Iris pigment epithelial cell (primary cell): ENCODE data around the gene CD300LB.
"Not testable (repeated sequence)": the region's sequence is repeated elsewhere in the genome, so short reads cannot be mapped to it uniquely, and the experiment has no call there.

ENCODE experiments used
- DNase-seq: peaks from one replicate; pipeline ENCODE4 v3.0.0-alpha.2; 2011; ENCODE audit warnings: low read depth

CD300LB gene

DNA sequence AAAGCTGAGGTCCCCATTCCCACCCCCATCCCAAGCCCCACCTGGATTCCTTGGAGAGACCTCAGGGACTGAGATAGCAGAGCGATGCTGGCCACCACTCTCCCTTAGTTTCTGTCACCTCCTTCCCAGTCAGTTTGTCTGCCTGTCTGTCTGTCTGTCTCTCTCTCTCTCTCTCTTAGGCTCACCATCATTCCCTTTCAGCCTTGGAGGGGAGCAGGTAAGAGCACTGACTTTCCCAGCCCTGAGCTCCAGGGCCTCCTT lies 5.9 kb downstream of the CD300LB start:
- DNase-seq: no peak

DNA sequence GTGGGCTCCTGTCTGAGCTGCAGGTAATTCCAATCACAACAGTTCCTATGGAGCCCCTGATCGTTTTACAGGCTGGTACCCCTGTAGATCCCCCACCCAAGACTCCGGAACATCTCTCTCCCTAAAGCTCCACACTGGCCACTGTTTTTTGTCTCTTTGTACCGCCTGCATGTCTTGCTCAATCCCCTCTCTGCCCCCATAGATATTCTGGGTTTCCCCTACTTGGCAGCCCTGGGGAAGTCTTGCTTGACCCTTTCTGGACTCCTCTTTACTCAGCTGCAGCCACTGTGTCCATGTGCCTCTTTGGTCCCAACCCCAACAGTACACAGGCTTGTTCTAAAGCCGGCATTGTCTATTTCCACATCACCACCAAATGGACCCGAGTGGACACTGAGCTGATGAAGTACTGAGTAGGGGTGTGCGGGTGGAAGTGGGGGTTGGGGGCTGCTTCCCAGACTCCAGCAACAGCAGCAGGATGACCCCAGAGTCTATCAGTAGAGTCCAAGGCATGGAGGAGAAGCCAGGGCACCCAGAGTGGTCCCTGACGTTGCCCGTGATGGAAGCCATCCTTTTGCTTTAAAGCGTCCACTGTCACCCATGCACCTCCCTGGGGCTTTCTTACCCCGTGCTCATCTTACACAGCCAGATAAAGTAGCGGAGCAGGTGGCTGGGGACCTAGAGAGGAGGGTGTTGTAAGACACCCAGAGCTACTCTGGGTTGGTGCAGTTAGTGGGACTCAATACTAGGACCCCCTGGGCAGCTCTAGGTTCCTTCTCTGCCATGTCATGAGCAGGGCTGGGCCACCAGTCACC lies 6.4 kb downstream of the CD300LB start:
- no peak for DNase-seq

GRCh38 chr17:74523308-74523707 lies 8.0 kb downstream of the CD300LB start:
- no peak for DNase-seq

DNA sequence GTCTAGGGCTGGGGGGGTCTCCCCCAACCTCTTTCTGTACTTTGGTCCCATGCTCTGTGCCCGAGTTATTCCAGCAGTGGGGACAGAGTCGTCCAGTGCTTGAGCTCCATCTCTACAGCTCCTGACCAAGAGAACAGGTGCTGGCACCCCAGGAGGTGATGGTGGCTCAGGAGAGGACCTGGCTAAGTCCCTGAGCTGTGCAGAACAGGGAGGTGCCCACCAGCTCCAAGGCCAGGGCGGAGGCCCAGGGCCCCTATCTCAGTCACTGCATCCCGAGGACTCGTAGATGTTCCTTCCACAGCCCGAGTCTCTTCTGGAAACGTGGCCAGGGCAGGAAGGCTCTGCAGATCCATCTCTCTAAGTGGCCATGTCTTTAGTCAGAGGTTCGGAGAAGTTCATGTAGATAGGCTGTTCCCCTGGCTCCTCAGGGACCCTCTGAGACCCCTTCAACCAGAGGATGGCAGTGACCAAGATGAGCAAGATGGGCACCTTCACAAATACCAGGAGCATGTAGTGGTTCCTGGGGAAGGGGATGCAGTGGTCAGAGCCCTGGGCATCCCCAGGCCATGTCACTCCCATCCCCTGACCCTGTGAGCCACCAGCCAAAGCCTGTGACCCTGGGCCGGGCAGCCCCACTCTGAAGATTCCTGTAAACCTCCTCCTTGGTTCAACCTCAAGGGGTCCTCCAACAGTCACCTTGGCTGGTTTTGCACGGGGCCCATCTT lies 8.7 kb downstream of the CD300LB start:
- DNase-seq: no peak

GRCh38 chr17:74521701-74522201 lies 9.5 kb downstream of the CD300LB start:
- no peak for DNase-seq

- DNase-seq: no peak
Measured at GRCh38 chr17:74520790-74521480, 10.3 kb downstream of the CD300LB start.

DNA sequence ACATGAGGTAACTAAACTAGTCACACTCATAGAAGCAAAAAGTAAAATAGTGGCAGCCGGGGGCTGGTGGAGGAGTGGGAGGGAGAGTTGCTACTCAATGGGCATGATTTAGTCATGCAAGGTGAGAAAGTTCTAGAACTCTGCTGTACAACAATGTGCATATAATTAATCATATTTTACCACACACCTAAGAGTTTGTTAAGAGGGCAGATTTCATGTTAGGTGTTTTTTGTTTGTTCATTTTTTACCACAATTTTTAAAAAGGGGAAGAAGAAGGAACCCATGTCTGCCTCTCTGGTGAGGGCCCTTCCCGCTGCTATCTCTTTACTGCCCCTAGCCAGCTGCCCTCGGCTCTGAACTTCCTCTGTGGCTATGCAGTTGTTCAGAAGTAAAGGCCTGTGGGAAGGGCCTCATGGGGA lies 11.2 kb downstream of the CD300LB start:
- DNase-seq: no peak

DNA sequence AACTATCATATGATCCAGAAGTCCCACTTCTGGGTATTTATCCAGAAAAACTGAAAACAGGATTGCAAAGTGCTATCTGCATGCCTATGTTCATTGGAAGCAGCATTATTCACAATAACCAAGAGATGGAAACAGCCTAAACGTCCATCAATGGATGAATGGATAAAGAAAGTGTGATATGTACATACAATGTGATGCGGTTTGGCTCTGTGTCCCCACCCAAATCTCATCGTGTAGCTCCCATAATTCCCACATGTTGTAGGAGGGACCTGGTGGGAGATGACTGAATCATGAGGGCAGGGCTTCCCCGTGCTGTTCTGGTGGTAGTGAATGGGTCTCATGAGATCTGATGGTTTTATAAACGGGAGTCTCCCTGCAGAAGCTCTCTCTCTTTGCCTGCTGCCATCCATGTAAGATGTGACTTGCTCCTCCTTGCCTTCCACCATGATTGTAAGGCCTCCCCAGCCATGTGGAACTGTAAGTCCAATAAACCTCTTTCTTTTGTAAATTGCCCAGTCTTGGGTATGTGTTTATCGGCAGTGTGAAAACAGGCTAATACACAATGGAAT lies 12.8 kb downstream of the CD300LB start:
- DNase-seq: not testable (repeated sequence)

GRCh38 chr17:74516561-74517328 lies 14.5 kb downstream of the CD300LB start:
- DNase-seq: no peak

- DNase-seq: no peak
Measured at GRCh38 chr17:74515941-74516340, 15.3 kb downstream of the CD300LB start.

DNA sequence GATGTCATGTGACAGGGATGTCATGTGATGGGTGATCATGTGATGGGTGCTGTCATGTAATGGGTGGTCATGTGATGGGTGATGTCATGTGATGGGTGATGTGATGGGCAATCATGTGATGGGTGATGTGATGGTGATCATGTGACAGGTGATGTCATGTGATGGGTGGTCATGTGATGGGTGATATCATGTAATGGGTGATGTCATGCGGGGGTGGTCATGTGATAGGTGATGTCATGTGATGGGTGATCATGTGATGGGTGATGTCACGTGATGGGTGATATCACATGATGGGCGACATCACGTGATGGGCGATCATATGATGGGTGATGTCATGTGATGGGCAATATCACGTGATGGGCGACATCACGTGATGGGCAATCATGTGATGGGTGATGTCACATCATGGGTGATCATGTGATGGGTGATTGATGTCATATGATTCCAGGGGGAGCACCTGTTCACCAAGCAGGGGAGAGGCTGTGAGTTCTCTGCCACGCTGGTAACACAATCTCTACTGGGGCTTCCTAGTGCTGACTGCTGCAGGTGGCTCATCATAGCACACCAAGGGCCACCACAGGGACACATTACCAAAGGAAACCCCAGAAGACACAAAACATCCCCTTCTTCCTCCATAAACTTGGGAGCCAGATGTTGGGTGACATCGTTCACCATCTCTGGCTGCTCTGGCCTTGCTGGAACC lies 16.5 kb downstream of the CD300LB start:
- no peak for DNase-seq

- peak; percentile 44 for DNase-seq
Measured at GRCh38 chr17:74513987-74514631, 17.2 kb downstream of the CD300LB start.

DNA sequence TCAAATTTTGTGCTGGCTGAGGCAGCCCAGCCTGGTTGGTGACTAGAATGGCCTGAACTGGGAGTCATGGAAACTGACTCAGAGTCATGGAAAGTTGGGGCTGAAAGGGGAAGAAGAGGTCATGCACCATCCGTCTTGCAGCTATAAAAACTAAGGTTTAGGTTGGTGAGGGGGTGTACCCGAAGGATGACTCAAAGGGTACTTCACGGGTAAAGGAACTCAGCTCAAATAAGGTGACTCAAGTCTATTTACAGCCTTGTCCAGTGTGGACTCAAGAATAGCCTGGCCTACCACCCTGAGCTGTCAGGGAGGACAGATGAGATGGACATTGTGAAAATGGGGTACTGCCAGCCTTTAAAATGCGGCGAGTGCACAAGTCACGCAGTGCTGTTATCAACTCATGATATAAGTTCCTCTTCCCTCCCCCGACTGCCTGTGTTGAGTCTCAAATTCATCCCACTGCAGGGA lies 18.6 kb downstream of the CD300LB start:
- DNase-seq: no peak

GRCh38 chr17:74512036-74512435 lies 19.2 kb downstream of the CD300LB start:
- DNase-seq: no peak

DNA sequence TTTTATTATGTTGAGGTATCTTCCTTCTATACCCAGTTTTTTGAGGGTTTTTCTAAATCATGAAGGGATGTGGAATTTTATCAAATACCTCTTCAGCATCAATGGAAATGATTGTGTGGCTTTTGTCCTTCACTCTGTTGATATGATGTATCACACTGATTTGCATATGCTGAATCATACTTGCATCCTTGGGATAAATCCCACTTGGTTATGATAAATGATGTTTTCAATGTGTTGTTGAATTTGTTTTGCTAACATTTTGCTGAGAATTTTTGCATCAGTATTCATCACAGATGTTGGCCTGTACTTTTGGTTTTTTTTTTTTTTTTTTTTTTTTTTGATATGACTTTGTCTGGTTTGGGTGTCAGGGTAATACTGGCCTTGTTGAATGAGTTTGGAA lies 23.1 kb downstream of the CD300LB start:
- no peak for DNase-seq

- not testable (repeated sequence) for DNase-seq
Measured at GRCh38 chr17:74503949-74504348, 27.3 kb downstream of the CD300LB start.

GRCh38 chr17:74502861-74503260 lies 28.4 kb downstream of the CD300LB start:
- no peak for DNase-seq

GRCh38 chr17:74499992-74500391 lies 31.3 kb downstream of the CD300LB start:
- DNase-seq: no peak

DNA sequence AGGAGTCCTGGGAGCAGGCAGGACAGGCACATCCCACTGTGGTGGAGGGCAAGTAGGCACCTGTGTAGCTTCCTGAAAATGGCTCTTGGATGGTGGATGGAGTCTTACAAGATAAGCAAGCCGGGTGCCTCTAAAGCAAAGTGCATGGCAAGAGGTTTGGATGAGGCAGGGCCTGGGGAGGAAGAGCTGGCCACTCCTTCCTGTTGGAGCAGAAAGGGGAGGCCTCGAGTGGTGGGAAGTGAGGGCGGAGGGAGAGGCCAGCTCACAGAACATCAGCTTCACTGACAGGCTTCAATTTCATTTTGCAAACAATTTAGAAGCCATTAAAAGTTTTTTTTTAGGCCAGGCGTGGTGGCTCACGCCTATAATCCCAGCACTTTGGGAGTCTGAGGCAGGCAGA lies 33.8 kb downstream of the CD300LB start:
- DNase-seq: no peak

DNA sequence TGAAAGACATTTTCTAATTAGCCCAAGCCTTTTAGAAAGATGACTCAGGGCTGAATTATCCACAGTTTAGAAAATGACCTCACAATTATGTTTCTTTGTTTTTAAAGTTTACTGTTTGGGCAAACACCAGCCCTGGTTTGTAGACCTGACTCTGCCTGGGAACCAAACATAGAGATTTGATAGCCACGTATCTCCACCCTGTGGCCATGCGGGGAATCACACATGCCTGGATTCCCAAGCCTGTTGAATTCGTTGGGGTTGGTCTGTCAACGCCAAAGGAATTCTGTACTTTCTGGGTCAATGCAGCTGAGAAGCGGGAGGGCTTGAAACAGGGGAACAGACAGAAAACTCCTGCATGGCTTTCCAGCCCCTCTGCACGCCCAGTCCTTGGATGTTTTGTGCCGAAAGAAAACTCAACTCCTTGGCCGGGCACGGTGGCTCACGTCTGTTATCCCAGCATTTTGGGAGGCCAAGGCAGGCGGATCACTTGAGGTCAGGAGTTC lies 37.9 kb downstream of the CD300LB start:
- DNase-seq: peak; percentile 61
